Measurements from ENCODE around the gene UBE2H. TPM values are rescaled to one million over a fixed set of nuclear protein-coding genes. Genes with fewer than 3 reads are reported as not detected.

Gene UBE2H
- total RNA-seq, 4 donors from 2014 or later: 49.5 to 90.9 (median 57.1) TPM

DNA sequence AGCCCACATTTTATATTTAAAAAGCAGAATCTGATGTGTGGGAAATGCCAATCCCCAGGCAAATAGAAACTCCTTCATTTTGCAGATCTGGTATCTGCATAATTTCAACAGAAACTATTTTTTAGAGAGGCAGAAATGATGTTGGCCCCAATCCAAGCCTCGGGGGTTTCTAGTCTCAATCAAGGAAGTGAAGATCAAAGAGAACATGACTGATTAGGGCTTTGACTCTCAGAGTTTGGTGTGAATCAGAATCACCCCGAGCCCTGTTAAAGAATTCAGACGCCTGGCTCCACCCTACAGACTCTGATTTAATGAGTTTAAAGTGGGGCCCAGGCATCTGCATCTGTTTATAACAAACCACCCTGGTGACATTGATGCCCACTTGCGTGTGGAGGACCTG lies 36.7 kb upstream of the UBE2H start:
- whole genome bisulfite sequencing: 33% methylated on average over 4 of the region's 4 CpGs
- Histone ChIP-seq H3K4me3 (no peak overlapping the region), H3K9me3 (no peaks in the 10 kb centered on the region), H3K27ac (no peak overlapping the region), H3K36me3 (no peaks in the 10 kb centered on the region), H3K27me3 (no peaks in the 10 kb centered on the region), H3K4me1 (no peaks in the 10 kb centered on the region)
- DNase-seq (ENCODE audit: low spot score in 2 of 2): no peak
- TF ChIP-seq EP300 (IDR thresholded peaks at IDR 0.05) (no peak), POLR2A (IDR thresholded peaks at IDR 0.05) (no peak), POLR2AphosphoS5 (IDR thresholded peaks at IDR 0.05) (no peak)
- TF ChIP-seq, protein P1, sequence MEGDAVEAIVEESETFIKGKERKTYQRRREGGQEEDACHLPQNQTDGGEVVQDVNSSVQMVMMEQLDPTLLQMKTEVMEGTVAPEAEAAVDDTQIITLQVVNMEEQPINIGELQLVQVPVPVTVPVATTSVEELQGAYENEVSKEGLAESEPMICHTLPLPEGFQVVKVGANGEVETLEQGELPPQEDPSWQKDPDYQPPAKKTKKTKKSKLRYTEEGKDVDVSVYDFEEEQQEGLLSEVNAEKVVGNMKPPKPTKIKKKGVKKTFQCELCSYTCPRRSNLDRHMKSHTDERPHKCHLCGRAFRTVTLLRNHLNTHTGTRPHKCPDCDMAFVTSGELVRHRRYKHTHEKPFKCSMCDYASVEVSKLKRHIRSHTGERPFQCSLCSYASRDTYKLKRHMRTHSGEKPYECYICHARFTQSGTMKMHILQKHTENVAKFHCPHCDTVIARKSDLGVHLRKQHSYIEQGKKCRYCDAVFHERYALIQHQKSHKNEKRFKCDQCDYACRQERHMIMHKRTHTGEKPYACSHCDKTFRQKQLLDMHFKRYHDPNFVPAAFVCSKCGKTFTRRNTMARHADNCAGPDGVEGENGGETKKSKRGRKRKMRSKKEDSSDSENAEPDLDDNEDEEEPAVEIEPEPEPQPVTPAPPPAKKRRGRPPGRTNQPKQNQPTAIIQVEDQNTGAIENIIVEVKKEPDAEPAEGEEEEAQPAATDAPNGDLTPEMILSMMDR (IDR thresholded peaks at IDR 0.05): no peak

DNA sequence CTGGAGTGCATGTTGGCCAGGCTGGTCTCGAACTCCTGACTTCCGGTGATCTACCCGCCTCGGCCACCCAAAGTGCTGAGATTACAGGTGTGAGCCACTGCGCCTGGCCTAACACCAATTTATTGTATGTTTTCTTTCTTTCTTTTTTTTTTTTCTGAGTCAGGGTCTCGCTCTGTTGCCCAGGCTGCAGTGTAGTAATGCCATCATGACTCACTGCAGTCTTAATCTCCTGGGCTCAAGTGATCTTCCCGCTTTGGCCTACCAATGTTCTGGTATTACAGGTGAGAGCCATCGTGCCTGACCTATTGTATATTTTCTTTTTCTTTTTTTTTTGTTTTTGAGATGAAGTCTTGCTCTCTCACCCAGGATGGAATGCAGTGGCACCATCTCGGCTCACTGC lies 33.8 kb upstream of the UBE2H start:
- no peaks in the 10 kb centered on the region for H3K36me3 ChIP-seq
- WGBS: 90% methylated on average over 9 of the region's 9 CpGs
- no peak overlapping the region for H3K4me3 ChIP-seq
- no peaks in the 10 kb centered on the region for H3K27me3 ChIP-seq
- H3K4me1 ChIP-seq: peaks cover 3% of the 10 kb centered on the region
- no peak for DNase-seq (ENCODE audit: low spot score in 2 of 2)
- no peak overlapping the region for H3K27ac ChIP-seq
- H3K9me3 ChIP-seq: no peaks in the 10 kb centered on the region
- TF ChIP-seq POLR2AphosphoS5 (IDR thresholded peaks at IDR 0.05): no peak
- TF ChIP-seq, protein P1 (IDR thresholded peaks at IDR 0.05): no peak
- no peak for TF ChIP-seq EP300 (IDR thresholded peaks at IDR 0.05)
- TF ChIP-seq POLR2A (IDR thresholded peaks at IDR 0.05): no peak

GRCh38 chr7:129980667-129981066 lies 27.9 kb upstream of the UBE2H start:
- DNase-seq (ENCODE audit: low spot score in 2 of 2): no peak
- no peaks in the 10 kb centered on the region for H3K9me3 ChIP-seq
- no peaks in the 10 kb centered on the region for H3K36me3 ChIP-seq
- H3K4me1 ChIP-seq: peaks cover 3% of the 10 kb centered on the region
- WGBS: 83% methylated on average over 2 of the region's 2 CpGs
- H3K27ac ChIP-seq: no peak overlapping the region
- TF ChIP-seq POLR2AphosphoS5 (IDR thresholded peaks at IDR 0.05): no peak
- no peak for TF ChIP-seq EP300 (IDR thresholded peaks at IDR 0.05)
- TF ChIP-seq POLR2A (IDR thresholded peaks at IDR 0.05): no peak
- TF ChIP-seq, protein P1 (IDR thresholded peaks at IDR 0.05): no peak
- no peak overlapping the region for H3K4me3 ChIP-seq
- H3K27me3 ChIP-seq: no peaks in the 10 kb centered on the region

- Histone ChIP-seq H3K27ac (no peak overlapping the region), H3K4me1 (peaks cover 7% of the 10 kb centered on the region), H3K27me3 (no peaks in the 10 kb centered on the region), H3K4me3 (no peak overlapping the region), H3K36me3 (no peaks in the 10 kb centered on the region), H3K9me3 (no peaks in the 10 kb centered on the region)
- WGBS: 89% methylated on average over 1 of the region's 1 CpG
- no peak for DNase-seq (ENCODE audit: low spot score in 2 of 2)
- no peak for TF ChIP-seq POLR2AphosphoS5 (IDR thresholded peaks at IDR 0.05)
- no peak for TF ChIP-seq EP300 (IDR thresholded peaks at IDR 0.05)
- TF ChIP-seq, protein P1 (IDR thresholded peaks at IDR 0.05): no peak
- no peak for TF ChIP-seq POLR2A (IDR thresholded peaks at IDR 0.05)
Observed at GRCh38 chr7:129975309-129975708, 22.5 kb upstream of the UBE2H start.

GRCh38 chr7:129970816-129971215 lies 18.1 kb upstream of the UBE2H start:
- TF ChIP-seq POLR2AphosphoS5 (IDR thresholded peaks at IDR 0.05) (no peak), POLR2A (IDR thresholded peaks at IDR 0.05) (no peak), EP300 (IDR thresholded peaks at IDR 0.05) (no peak)
- TF ChIP-seq, protein P1 (IDR thresholded peaks at IDR 0.05): no peak
- Histone ChIP-seq H3K36me3 (no peaks in the 10 kb centered on the region), H3K9me3 (no peaks in the 10 kb centered on the region), H3K27ac (peak overlapping the region; percentile 84), H3K27me3 (no peaks in the 10 kb centered on the region), H3K4me3 (no peak overlapping the region), H3K4me1 (peaks cover 22% of the 10 kb centered on the region)
- 62% methylated on average over 3 of the region's 3 CpGs for WGBS
- no peak for DNase-seq (ENCODE audit: low spot score in 2 of 2)
